ENCODE data around the gene DHX30.

DHX30 gene

DNA sequence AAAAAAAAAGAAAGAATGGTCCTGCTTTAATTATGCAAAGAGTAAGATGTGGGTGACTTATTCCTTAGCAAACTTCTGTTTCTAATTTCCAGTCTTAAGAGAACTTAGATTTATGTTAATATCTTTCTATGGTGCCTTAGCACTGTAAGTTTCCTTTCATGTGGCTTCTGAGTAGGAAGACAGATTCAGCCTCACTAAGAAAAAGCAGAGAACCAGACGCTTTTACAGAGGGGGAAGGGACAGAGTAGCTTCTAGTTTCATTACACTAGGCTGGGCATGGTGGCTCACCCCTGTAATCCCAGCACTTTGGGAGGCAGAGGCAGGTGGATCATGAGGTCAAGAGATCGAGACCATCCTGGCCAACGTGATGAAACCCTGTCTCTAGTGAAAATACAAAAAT is 95.0 kb downstream of the DHX30 start:
- no peaks in the 10 kb centered on the region for H3K79me2 ChIP-seq (ENCODE audit: insufficient read depth, low read length)
- no peaks in the 10 kb centered on the region for H3K27me3 ChIP-seq (ENCODE audit: insufficient read depth, low read length)
- TF ChIP-seq, protein P1, sequence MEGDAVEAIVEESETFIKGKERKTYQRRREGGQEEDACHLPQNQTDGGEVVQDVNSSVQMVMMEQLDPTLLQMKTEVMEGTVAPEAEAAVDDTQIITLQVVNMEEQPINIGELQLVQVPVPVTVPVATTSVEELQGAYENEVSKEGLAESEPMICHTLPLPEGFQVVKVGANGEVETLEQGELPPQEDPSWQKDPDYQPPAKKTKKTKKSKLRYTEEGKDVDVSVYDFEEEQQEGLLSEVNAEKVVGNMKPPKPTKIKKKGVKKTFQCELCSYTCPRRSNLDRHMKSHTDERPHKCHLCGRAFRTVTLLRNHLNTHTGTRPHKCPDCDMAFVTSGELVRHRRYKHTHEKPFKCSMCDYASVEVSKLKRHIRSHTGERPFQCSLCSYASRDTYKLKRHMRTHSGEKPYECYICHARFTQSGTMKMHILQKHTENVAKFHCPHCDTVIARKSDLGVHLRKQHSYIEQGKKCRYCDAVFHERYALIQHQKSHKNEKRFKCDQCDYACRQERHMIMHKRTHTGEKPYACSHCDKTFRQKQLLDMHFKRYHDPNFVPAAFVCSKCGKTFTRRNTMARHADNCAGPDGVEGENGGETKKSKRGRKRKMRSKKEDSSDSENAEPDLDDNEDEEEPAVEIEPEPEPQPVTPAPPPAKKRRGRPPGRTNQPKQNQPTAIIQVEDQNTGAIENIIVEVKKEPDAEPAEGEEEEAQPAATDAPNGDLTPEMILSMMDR (IDR thresholded peaks at IDR 0.05; ENCODE audit: low read length), result no peak
- no peak for TF ChIP-seq EZH2 (IDR thresholded peaks at IDR 0.05; ENCODE audit: borderline replicate concordance, low read length)

DNA sequence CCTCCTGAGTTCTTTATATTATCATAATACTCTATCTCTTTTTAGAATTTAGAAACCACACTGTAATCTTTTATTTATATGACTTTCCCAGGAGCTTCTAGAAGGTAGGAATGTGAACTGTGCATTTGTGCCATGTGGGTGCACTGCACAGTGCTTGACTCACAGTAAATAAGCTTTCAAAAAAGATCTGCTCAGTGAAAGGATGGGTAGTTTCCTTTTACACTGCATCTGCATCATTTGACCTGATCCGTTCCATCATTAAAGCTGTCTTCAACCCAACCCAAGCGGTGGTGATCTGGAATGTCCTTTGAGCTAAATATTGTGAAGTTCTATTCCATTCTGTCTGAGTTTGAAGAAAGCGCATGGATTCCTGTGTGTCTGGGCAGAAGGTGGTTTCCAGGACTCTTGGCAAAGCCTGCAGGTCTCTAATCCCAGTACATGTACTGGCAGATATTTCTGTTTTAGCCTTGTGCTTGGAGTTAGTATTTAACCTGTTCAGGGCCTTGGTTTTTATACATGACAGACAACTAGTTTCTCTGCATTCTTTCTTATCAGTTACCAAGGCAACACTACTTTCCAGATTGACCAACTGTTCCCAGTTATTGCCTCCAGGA is 96.7 kb downstream of the DHX30 start:
- Histone ChIP-seq H3F3A (ENCODE audit: insufficient read depth, low read length) (no peaks in the 10 kb centered on the region), H3K4me2 (ENCODE audit: low read length) (no peak overlapping the region), H3K9me3 (ENCODE audit: low read length) (no peaks in the 10 kb centered on the region), H3K27me3 (ENCODE audit: insufficient read depth, low read length) (no peaks in the 10 kb centered on the region), H3K79me2 (ENCODE audit: insufficient read depth, low read length) (no peaks in the 10 kb centered on the region), H3K9ac (ENCODE audit: low read length) (no peak overlapping the region), H2AFZ (ENCODE audit: low read length) (no peak overlapping the region), H3K9me2 (ENCODE audit: low read depth, low read length) (no peaks in the 10 kb centered on the region), H3K27ac (ENCODE audit: low read depth, low read length, poor library complexity, severe bottlenecking) (no peak overlapping the region), H3K36me3 (ENCODE audit: insufficient read depth, low read length) (no peaks in the 10 kb centered on the region; the same call in none of the 2 replicates), H3K4me3 (ENCODE audit: low read depth, low read length, poor library complexity, severe bottlenecking) (no peak overlapping the region), H3K4me1 (ENCODE audit: insufficient read depth, low read length, severe bottlenecking) (no peaks in the 10 kb centered on the region), H4K20me1 (ENCODE audit: insufficient read depth, low read length) (no peaks in the 10 kb centered on the region)
- TF ChIP-seq, protein P1 (IDR thresholded peaks at IDR 0.05; ENCODE audit: low read length), result no peak
- no peak for TF ChIP-seq EZH2 (IDR thresholded peaks at IDR 0.05; ENCODE audit: borderline replicate concordance, low read length)

More for the DNA sequence above, 95.0 kb downstream of the DHX30 start:
- Histone ChIP-seq H3F3A (ENCODE audit: insufficient read depth, low read length) (no peaks in the 10 kb centered on the region), H3K4me3 (ENCODE audit: low read depth, low read length, poor library complexity, severe bottlenecking) (no peak overlapping the region), H3K27ac (ENCODE audit: low read depth, low read length, poor library complexity, severe bottlenecking) (no peak overlapping the region), H3K9me2 (ENCODE audit: low read depth, low read length) (no peaks in the 10 kb centered on the region), H3K36me3 (ENCODE audit: insufficient read depth, low read length) (no peaks in the 10 kb centered on the region; the same call in none of the 2 replicates), H3K9ac (ENCODE audit: low read length) (no peak overlapping the region), H3K4me1 (ENCODE audit: insufficient read depth, low read length, severe bottlenecking) (no peaks in the 10 kb centered on the region), H2AFZ (ENCODE audit: low read length) (no peak overlapping the region), H4K20me1 (ENCODE audit: insufficient read depth, low read length) (no peaks in the 10 kb centered on the region), H3K9me3 (ENCODE audit: low read length) (no peaks in the 10 kb centered on the region), H3K4me2 (ENCODE audit: low read length) (no peak overlapping the region)
